Effector memory CD8-positive, alpha-beta T cell (primary cell): ENCODE measurements around the gene EYS.

Source experiments
- ATAC-seq: fragments of 150-1000 bp; cut with Tn5 transposase; replicated peaks from 2 replicates; pipeline ENCODE4 v1.10.0; 2021; ENCODE audit warnings: mild to moderate bottlenecking, moderate library complexity
- DNase-seq, 3 experiments: peaks; one replicate each; pipeline ENCODE4 v3.0.0; 2021
- H3K27ac Mint-ChIP-seq, 2 donors: one replicate each; pipeline ENCODE4 v1.8.0; 2022; ENCODE audit warnings: mild to moderate bottlenecking in 2 of 2, mixed read lengths in 2 of 2, moderate library complexity in 2 of 2
- H3K27me3 Mint-ChIP-seq, 2 donors: one replicate each; pipeline ENCODE4 v1.8.0; 2022; ENCODE audit warnings: mixed read lengths in 2 of 2
- H3K36me3 Mint-ChIP-seq: one replicate; pipeline ENCODE4 v1.8.0; 2022; ENCODE audit warnings: mild to moderate bottlenecking, moderate library complexity, mixed read lengths; ENCODE audit not compliant: insufficient read depth
- H3K4me1 Mint-ChIP-seq, 2 donors: one replicate each; pipeline ENCODE4 v1.8.0; 2022; ENCODE audit warnings: low read depth in 2 of 2, mixed read lengths in 2 of 2
- H3K4me3 Mint-ChIP-seq, 2 donors: one replicate each; pipeline ENCODE4 v1.8.0; 2022; ENCODE audit warnings: mild to moderate bottlenecking in 2 of 2, mixed read lengths in 2 of 2, moderate library complexity in 2 of 2
- H3K9me3 Mint-ChIP-seq, 2 donors: one replicate each; pipeline ENCODE4 v1.8.0; 2022; ENCODE audit warnings: mixed read lengths in 2 of 2

Gene EYS

DNA sequence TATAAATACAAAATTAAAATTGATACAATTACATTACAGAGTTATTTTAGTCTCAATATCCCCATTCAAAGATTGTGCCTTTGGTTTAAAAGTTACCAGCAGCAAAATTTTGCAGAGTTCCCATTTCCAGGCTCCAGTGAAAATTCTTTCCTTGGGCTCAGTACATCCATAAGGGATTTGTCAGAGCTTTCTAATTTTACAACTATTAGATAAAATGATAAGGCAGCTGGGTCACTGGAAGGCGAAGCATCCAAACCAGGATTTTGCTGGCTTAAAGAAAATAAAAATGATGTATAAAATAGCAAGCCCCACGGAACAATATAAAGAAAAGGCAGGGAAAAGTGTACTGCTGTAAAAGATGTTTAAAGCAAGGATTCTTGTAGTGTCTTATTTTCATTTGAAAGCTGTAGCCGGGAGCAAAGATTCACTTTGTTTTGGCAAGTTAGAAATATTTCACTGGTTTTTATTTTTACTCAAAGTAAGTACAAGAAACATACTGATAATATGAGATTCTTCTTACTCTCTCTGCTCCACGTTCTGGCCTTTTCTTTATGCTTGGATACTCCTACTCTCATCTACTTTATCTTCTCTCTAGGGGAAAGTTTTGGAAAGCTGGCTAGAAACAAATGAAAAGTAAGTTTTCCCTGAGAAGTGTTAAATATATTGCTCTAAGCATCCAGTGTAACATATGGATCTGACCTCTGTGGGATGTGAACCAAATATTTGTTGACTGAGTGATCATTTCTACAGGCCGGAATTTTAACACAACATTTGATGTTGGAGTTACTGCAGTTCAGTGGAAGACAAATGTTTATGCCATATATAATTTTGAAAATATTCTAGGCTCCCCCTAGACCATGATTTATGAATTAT lies 1583.0 kb downstream of the EYS start:
- Mint-ChIP-seq H3K9me3 (peaks cover 7 to 14% of the 10 kb centered on the region in 2 donors), H3K4me3 (no peak overlapping the region), H3K36me3 (no peaks in the 10 kb centered on the region), H3K27me3 (no peaks in the 10 kb centered on the region), H3K27ac (no peak overlapping the region), H3K4me1 (no peaks in the 10 kb centered on the region)
- ATAC-seq (no peak), DNase-seq (no peak)

DNA sequence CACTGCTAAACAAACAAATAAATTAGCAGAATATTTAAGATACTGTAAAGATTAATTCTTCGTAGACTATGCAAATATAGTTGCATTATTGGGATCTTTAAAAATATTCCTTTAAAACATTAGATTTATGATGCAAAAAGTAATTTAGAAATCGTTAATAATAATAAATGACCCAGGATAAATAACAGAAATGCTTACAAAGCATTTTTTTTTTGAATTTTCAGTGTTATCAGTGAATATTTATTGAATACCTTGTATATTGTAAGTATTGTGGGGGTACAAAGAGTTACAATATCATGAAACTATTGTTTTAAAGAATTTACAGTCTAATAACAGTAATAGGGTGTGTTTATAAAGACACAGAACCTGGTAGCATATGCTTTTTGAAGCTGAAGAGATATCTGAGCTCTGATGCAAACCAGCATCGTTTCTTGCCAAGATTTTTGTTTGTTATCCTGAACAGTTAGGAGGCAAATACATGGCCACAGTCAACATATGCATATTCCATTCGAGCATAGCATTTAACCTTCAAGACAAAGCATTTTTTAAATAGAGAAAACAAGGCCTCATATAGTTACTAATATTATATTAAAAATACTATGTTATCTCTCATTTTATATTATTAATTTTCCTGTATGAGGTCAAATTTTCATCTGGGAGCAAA lies 1584.2 kb downstream of the EYS start:
- Mint-ChIP-seq H3K27ac (no peak overlapping the region), H3K4me1 (no peaks in the 10 kb centered on the region), H3K9me3 (peaks cover 7 to 17% of the 10 kb centered on the region in 2 donors), H3K27me3 (no peaks in the 10 kb centered on the region), H3K4me3 (no peak overlapping the region), H3K36me3 (no peaks in the 10 kb centered on the region)
- DNase-seq (no peak), ATAC-seq (no peak)

DNA sequence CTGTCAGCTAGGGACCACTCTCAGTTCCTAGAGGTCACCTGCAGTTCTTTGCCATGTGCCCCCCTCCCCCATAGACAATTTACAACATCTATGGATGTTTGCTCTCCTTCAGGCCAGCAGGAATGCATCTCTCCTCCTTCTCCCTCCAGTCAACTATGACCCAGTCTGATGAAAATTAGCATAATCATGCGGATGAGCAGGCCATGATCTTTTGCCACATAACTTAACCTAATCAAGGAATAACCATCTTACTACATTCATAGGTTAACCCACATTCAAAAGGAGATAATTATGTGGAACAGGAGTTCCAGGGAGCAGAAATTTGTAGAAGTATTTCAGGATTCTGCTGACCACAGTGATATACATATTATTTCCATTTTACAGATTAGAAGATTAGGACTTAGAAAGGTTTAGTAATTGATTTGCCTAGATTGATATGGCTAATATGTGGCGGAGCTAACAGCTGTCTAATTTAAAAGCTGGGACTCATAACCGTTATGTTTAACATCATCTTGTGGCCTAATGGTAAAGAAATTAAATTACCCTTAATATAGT lies 1585.9 kb downstream of the EYS start:
- no peak overlapping the region for H3K4me3 Mint-ChIP-seq
- no peaks in the 10 kb centered on the region for H3K27me3 Mint-ChIP-seq
- ATAC-seq (no peak), DNase-seq (no peak)
- H3K4me1 Mint-ChIP-seq: no peaks in the 10 kb centered on the region
- peaks cover 10 to 19% of the 10 kb centered on the region in 2 donors for H3K9me3 Mint-ChIP-seq
- peaks cover under 1% of the 10 kb centered on the region for H3K36me3 Mint-ChIP-seq
- H3K27ac Mint-ChIP-seq: no peak overlapping the region

DNA sequence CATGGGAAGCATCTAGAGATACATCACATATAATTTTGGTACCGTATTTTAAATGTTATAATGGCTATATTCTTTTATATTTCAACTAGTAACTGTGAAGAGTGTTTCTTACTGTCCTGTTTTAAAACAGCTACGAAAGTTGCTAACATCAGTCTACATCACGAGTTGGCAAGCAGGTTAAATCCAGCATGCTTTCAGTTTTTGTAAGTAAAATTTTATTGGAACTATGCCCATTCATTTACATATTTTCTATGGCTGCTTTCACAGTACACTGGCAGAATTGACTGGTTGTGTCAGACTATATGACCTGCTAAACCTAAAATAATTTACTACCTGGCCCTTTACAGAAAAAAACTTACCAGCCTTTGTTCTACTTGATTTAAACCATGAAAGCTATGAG lies 1593.3 kb downstream of the EYS start:
- H3K4me3 Mint-ChIP-seq: no peak overlapping the region
- peaks cover 5% of the 10 kb centered on the region for H3K36me3 Mint-ChIP-seq
- DNase-seq (no peak), ATAC-seq (no peak)
- H3K4me1 Mint-ChIP-seq: no peaks in the 10 kb centered on the region
- H3K27ac Mint-ChIP-seq: no peak overlapping the region
- no peaks in the 10 kb centered on the region for H3K27me3 Mint-ChIP-seq
- peaks cover 12 to 13% of the 10 kb centered on the region in 2 donors for H3K9me3 Mint-ChIP-seq

DNA sequence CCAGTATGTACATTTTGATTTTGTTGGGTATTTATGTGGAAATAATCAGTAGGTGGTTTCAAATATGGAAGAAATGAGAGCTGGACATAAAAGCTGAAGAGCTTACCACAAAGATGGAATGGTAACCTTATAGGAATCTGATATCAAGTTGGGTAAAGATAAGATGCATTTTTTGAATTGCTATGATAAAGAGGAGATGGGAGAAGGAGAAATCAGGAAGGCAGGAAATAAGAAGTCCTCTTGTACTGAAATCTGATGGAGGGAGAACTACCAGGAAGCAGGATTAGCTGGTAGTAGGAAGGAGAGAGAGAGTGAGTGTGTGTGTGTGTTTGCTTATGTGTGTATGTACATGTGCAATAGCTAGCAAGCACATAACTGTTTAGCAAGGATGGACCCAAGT lies 1603.0 kb downstream of the EYS start:
- ATAC-seq: no peak

DNA sequence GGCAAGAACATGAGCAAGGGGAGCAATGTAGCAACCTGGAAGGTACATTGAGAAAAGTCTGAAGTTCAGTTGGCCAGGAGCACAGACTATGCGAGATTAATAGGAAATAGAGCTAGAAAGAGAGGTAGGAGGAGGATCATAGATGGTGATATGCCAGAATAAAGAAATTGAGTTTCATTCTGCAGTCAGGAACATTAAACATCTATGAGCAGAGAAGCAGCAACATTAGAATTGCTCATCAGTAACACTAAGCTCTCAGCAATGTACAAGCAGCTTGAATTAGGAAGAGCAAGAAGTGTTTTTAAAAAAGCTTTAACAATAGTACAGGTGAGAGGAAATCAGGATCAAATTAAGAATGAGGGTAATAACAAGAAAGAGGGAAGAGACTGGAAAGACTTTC lies 1603.5 kb downstream of the EYS start:
- no peak for DNase-seq

More for the DNA sequence above, 1603.0 kb downstream of the EYS start:
- Mint-ChIP-seq H3K9me3 (peaks cover 7 to 9% of the 10 kb centered on the region in 2 donors), H3K27ac (no peak overlapping the region), H3K4me3 (no peak overlapping the region), H3K36me3 (no peaks in the 10 kb centered on the region), H3K4me1 (no peaks in the 10 kb centered on the region), H3K27me3 (no peaks in the 10 kb centered on the region)
- DNase-seq: no peak

DNA sequence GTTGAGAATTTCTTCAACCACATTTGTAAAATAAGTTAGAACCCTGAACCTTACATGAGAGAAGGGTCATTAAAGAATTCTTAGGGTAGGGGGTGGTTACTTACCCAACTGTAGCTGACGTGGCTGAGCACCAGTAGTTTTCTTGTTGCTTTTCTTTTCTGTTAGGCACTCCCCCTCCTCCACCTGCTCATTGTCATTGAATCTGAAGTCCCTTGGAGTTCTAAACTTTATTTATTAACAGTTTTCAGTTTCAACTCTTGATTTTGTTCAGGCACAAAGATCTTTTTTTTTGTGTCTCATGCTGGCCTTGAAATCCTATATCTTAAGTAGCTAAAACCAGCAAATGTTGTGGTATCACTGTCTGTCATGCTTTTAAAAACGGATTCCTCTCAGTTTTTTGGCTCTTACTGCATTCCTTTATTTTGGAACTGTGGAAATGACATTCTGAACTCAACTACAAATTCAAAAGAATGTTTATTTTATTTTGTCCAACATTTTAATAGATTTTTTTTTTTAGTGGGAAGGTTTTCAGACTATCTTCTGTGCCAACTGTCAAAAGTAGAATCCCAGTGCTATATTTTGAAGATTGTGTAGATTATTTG lies 1606.2 kb downstream of the EYS start:
- no peaks in the 10 kb centered on the region for H3K36me3 Mint-ChIP-seq
- DNase-seq: no peak
- no peak overlapping the region for H3K27ac Mint-ChIP-seq
- H3K27me3 Mint-ChIP-seq: no peaks in the 10 kb centered on the region
- no peaks in the 10 kb centered on the region for H3K4me1 Mint-ChIP-seq
- peaks cover 0 to 4% of the 10 kb centered on the region in 2 donors for H3K9me3 Mint-ChIP-seq
- ATAC-seq: no peak
- no peak overlapping the region for H3K4me3 Mint-ChIP-seq

More for the DNA sequence above, 1603.5 kb downstream of the EYS start:
- Mint-ChIP-seq H3K4me1 (no peaks in the 10 kb centered on the region), H3K27me3 (no peaks in the 10 kb centered on the region), H3K27ac (no peak overlapping the region), H3K4me3 (no peak overlapping the region), H3K36me3 (no peaks in the 10 kb centered on the region), H3K9me3 (peaks cover 7 to 9% of the 10 kb centered on the region in 2 donors)
- ATAC-seq: no peak

DNA sequence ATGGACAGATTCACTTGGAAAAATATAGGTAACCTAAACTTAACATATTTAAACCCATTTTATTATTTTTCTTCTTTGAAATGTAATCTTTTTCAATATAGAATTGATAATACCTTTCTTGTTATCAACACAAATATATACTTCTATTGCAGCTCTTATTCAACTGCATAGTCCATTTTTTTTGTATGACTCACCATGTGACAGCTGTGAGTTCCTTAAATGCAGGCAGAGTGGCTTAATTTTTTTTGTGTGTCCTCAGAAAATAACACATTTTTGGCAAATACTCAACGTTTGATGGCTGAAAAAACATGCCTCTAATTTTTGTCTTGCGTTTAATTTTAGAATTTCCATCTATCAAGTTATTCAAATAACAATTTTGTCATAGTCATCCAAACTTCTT lies 1616.7 kb downstream of the EYS start:
- no peaks in the 10 kb centered on the region for H3K27me3 Mint-ChIP-seq
- DNase-seq (no peak), ATAC-seq (no peak)
- H3K4me1 Mint-ChIP-seq: no peaks in the 10 kb centered on the region
- H3K9me3 Mint-ChIP-seq: peaks cover 8 to 21% of the 10 kb centered on the region in 2 donors
- no peaks in the 10 kb centered on the region for H3K36me3 Mint-ChIP-seq
- no peak overlapping the region for H3K27ac Mint-ChIP-seq
- no peak overlapping the region for H3K4me3 Mint-ChIP-seq

DNA sequence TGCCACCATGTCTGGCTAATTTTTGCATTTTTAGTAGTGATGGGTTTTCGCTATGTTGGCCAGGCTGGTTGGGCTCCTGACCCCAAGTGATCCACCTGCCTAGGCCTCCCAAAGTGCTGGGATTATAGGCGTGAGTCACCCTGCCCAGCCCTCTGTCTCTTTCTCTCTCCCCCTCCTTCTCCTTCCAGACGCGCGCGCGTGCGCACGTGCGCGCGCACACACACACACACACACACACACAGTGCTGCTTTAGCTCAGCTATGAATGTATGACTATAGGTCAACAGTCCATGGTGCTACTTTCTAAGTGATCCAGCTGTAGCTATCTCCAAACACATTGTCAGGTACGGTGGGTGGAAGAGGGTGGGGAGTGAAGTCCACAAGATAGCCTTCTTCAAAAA lies 1621.9 kb downstream of the EYS start:
- no peak for ATAC-seq
- no peak overlapping the region for H3K27ac Mint-ChIP-seq

DNA sequence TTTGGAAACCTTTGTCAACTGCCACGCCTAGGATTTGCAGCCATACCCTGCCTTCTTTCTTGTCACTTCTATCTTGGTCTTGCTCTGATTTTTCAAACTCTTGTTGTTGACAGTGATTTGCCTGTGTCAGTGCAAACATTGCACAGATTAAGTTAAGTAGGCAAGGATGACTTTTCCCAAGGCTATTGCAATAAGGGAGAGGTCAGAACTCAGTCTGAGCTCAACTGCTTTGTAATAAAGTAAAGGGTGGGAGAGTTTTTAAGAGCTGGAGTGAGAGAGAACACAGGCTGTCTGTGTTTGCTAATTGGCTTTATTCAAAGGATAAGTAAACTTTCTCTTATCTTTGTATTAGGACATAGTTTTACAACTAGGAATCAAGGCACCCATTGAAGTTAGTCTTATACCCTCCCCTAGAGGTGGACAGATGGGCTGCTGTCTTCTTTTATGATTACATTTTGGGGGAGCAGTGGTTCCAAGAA lies 1622.8 kb downstream of the EYS start:
- H3K27me3 Mint-ChIP-seq: no peaks in the 10 kb centered on the region
- H3K36me3 Mint-ChIP-seq: no peaks in the 10 kb centered on the region
- H3K4me1 Mint-ChIP-seq: no peaks in the 10 kb centered on the region
- ATAC-seq (no peak), DNase-seq (no peak)
- peaks cover 7 to 11% of the 10 kb centered on the region in 2 donors for H3K9me3 Mint-ChIP-seq
- no peak overlapping the region for H3K27ac Mint-ChIP-seq
- H3K4me3 Mint-ChIP-seq: no peak overlapping the region

More for the DNA sequence above, 1621.9 kb downstream of the EYS start:
- no peaks in the 10 kb centered on the region for H3K36me3 Mint-ChIP-seq
- H3K4me3 Mint-ChIP-seq: no peak overlapping the region
- H3K27me3 Mint-ChIP-seq: no peaks in the 10 kb centered on the region
- DNase-seq: no peak
- H3K9me3 Mint-ChIP-seq: peaks cover 11 to 15% of the 10 kb centered on the region in 2 donors
- no peaks in the 10 kb centered on the region for H3K4me1 Mint-ChIP-seq

DNA sequence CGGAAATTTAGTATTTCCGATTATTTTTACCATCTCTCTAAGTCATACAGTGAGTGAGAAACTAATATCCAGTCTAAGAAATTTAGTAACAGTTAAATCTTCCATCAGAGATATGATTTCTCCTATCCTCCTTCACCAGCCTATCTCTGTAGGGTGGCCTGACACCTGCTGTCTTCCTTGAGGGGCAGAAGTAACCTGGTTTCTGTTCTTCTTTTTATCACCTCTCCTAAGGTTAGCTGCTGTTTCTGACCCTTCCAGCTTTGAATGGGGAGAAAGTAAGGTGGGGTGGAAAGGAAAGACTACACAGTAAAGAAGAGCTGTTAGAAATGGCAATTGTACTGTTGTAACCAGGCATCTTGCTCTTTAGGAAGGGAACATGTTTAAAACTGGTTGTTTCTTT lies 1623.8 kb downstream of the EYS start:
- no peak overlapping the region for H3K27ac Mint-ChIP-seq
- DNase-seq (no peak), ATAC-seq (no peak)
- H3K4me3 Mint-ChIP-seq: no peak overlapping the region
- peaks cover 7 to 11% of the 10 kb centered on the region in 2 donors for H3K9me3 Mint-ChIP-seq
- no peaks in the 10 kb centered on the region for H3K4me1 Mint-ChIP-seq
- no peaks in the 10 kb centered on the region for H3K36me3 Mint-ChIP-seq
- H3K27me3 Mint-ChIP-seq: no peaks in the 10 kb centered on the region

DNA sequence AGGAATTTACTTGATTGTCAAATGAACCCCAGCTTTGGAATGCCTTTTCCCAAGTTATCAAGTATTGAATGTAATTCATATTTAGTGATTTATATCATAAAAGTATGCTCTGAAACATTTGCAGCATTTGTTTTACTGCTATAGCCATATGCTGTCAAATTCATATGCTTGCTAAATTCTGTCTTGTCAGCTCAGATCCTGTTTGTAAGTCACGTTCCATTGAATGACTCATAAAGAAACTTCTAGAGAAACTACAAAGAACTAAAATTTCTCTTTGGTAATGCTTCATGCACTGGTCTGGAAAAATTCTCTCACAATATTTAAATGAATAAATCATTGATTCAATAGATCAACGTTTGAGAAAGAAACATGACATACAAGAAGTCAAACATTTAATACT lies 1625.6 kb downstream of the EYS start:
- Mint-ChIP-seq H3K4me1 (no peaks in the 10 kb centered on the region), H3K4me3 (no peak overlapping the region), H3K9me3 (peaks cover 6 to 11% of the 10 kb centered on the region in 2 donors), H3K36me3 (no peaks in the 10 kb centered on the region), H3K27me3 (no peaks in the 10 kb centered on the region), H3K27ac (no peak overlapping the region)
- no peak for DNase-seq
- no peak for ATAC-seq

DNA sequence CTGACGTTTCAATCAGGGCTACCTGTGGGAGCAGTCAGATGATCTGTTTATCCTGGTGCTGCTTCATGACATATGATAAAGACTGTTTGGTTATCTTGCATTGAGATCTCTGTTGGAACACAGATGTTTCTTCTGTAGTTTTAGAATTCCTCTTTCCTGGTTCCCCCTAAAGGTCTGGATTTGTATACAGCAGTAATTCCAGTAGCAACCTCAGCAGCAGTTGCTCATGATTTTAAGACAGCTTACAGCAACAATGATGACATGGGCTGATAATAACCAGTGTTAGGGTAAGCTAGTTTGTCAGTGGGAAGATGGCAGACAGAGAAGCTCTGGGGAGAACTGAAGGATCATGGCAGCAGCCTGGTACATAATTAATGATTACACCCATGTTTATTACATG lies 1632.0 kb downstream of the EYS start:
- no peak for ATAC-seq
- no peaks in the 10 kb centered on the region for H3K4me1 Mint-ChIP-seq
- no peak for DNase-seq
- H3K27ac Mint-ChIP-seq: no peak overlapping the region
- H3K4me3 Mint-ChIP-seq: no peak overlapping the region
- H3K36me3 Mint-ChIP-seq: no peaks in the 10 kb centered on the region
- no peaks in the 10 kb centered on the region for H3K27me3 Mint-ChIP-seq
- peaks cover 0 to 4% of the 10 kb centered on the region in 2 donors for H3K9me3 Mint-ChIP-seq
